ENCODE measurements around the gene DUSP10.

Gene DUSP10

DNA sequence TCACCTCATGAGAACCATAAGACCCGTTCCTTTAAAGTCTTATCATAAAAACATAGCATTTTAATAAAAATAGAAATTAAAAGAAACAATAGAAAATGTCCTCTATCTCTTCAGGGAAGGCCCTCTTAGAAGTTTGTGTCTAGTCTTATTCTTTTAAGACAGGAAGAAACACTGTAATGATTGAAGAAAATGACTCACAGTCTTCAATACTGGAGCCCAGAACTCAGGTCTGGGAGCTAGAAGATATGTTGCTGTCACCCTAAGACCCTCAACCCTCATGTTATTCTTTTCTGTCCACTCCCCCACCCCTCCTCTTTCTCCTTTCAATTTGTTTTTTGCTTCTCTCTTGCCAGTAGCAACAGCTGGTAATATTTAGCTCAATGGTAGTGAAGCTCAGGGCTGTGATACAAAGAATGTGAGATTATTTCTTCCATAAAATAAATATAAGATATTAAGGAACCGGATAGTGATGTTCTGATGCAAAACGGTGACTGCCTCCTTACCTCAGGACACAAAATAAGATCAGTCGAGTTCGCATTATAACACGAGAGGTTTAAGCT lies 12.0 kb downstream of the DUSP10 start:
- DNase-seq, result no peak

DNA sequence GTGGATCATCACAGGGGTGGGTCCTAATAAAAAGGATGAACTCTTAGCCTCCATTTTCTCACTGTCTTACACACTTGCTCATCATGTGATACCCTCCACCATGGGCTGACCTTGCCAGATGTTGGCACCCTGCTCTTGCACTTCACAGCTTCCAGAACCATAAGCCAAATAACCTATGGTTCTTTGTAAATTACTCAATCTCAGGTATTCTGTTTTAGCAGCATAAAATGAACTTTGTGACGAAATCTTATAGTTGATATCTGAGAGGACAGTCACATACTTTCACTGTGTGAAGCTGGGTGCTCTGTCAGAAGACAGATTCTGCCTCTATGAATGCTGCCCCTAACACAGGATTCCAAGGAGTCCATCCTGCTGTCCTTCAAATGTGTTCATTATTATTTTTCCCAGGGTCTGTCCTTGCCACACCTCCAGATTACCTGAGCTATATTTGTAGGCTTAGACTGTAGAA lies 13.8 kb downstream of the DUSP10 start:
- no peak for DNase-seq

DNA sequence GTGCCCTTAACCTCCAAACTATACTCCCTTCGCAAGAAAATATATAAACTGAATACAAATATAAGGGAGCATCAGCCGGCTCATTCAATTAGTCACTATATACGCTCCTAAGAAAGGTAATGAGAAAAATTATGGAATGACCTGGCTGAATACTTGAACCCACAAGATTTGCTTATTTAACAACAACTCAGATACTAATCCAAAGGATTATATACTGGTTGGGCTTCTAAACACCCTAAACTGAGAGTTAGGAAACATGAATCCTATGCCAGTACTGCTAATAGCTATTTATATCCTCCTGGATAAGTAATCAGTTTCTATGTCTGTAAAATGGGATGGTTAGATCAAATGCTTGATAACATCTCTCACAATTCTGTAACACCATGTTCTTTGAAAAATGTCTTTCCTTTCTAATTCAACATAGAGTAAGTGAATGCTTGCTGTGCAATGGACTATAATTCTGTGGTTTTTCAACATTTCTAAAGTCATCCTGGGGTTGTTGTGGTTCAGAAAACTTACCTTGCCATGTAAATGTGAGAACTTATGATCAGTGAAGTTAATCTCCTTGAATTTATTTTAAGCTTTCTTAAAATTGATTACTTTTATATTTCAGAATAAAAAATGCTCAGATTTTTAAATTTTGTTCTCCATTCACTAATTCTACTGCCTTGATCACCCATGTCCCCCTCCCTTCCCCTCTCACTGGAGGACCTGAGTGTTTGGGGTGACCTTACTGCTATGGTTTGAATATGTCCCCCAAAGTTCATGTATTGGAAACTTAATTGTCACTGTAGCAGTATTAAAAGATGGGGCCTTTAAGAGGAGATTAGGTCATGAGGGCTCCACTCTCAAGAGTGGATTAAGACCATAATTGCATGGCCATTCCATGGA lies 14.5 kb downstream of the DUSP10 start:
- no peak for DNase-seq

DNA sequence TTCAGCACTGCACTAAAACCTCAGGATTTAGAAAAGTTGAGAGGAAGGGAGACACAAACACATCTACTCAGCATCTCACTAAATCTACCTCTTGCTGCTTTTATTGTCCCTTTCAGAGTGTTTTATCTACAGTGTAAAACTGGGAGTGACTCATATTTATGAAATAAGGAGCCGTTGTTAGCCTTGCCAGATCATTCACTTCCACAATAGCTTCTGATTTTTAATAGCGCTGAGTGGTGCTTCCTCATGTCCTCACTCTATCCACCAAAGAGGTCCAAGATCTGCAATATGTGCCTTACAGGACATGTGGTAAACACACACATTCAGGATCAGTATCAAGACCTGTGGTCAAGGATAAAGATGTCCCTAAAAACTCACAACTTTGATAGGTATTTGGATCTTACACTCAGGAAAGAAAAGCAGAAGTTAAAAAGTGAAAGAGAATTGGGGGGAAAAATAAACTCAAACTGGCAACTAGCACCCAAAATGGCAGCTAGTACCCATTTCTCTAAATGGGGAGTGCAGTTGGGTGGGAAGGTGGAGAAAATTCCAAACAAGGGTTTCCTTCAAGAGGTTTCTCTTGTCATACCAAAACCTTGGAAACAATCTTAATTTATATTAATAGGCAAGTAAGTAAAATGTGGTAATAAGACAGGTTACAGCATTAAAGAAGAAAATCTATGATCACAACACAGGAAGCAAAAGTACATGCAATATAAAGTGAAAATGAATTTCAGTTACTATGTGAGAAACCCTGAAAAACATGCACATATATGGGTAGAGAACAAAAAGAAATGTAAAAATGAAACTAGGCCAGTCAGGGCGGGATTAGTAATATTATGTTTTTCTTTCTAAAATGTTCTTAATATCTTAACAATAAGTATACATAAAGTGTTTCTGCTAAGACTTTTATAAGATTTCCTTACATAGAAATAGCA lies 15.9 kb downstream of the DUSP10 start:
- peak; percentile 71 to 80 for DNase-seq

DNA sequence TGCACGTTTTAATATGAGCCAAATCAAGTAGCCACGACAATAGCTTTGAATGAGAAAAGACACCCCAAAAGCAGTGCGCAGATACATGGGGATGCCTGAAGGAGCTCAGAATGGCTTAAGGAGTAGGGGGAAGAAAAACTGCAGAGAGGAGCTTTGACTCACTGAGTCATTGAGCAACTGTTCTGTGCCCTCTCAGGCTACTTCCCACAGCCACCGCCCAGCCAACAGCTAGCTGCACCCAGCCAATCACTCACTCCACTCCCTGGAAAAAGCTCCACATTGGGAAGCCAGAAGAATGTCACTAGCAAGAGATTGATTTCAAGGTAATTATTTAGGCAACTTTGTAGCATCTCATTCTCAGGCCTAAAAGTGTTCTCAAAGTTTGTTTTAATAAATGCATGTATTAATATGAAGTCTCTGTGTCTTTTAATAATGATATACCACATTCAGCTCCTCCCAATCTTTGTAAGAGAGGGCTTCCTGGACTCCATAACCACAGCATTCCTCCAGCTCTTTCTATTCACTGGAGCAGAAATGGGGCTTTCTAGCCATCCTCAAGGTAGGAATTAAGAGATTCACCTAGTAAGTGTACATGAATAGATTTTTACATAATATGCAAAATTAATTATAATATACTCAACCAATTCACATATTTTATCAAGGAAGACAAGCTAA lies 16.8 kb downstream of the DUSP10 start:
- peak; percentile 85 to 90 for DNase-seq

DNA sequence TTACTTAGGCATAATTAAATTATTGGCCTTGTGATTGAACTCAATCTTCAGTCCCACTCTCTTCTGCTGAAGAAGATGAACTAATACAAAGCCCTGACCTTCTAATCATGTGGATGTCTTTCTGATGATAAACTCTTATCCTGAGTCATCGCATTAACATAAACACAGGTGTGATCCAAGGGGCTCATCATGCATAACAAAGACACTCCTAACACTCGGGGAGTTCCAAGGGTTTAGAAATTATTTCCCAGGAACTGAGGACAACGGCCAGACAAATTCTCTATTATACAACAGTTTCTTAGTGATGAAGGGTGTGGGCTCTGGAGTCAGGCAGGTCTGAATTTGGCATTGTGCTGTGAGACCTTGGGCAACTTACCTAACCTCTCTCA lies 18.0 kb downstream of the DUSP10 start:
- DNase-seq, result no peak

DNA sequence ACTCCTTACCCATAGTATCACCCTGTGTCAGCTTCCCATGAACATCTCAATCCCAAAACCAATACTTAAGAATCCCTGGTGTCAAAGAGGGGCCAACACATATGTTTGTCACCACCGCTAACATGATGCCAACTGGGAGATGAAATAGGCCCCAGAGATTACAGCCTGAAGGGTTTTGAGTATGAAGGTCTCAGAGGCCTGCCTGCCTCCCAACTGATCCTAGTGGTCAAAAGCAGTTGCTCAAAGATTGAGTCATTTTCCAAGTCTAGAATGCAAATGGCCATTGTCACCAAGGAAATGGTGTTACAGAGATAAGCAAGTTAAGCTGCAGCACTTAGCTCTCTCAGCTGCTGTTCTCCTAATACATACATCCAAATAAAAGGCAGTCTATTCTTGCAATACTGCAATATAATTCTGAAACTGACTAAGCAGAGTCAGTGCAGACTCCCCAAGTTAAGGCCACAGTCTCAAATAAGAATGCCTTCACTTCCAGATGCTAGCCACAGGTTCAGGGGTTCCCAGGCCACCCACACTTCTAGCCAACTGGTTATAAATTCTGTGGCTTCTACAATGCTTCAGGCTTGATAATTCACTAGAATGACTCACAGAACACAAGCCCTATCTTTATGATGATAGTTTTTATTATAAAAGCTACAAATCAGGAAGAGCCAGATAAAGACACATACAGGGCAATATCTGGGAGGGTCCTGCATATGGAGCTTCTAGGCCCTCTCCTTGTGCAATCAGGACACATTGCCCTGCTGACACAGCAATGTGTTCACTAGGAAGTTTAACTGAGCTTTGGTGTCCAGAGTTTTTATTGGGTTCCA lies 18.7 kb downstream of the DUSP10 start:
- DNase-seq, result no peak

DNA sequence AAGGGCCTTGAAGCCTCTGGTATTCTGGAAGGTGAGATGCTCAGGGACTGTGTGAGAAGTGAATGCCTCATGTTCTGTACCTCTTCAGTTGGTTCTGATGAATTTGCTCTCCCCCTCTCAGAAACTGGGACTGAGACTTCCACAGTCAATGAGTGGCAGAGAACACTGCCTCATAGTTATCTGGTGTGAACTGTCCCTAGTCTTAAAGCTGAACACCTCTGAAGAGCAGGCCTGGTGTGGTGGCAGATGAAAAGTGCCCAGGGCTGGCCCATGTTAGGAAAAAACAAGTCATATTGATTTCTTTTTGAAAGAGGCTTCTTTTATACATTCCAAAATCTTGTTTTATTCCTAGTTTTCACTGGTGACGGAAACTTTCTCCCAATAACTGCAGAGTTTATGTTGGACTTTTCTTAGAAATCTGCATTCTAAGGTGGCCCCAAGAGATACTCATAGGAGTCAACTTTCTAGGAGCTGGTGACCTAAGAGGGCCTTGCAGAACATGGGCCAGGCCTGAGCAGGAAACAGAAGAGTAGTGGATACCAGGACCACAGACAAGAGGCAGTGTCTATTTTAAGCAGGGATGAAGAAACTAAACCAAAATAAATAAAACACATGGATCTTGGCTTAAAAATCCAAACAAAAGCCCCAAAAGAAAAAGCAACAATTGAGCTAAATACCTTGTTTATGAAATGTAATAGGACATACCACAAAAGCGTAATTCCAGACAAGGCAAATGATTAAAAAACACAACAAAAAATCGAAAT lies 19.5 kb downstream of the DUSP10 start:
- DNase-seq, result no peak

DNA sequence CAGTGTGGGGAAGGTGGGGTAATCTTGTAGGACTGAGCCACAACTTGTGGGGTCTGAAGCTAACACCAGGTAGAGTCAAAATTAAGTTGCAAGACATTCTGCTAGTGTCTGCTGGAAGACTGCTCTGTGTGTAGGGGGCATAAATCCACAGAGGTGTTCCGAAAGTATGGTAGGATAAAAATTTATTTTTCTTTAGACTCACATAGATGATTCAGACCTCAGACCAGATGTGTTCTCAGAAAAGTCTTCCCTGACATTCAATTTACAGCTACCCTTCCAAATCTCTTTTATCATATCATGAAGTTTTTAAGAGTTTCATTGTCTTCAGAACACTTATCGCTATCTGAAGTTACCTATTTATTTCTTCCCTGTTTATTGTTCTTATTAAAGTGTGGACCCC lies 21.3 kb downstream of the DUSP10 start:
- DNase-seq, result no peak

DNA sequence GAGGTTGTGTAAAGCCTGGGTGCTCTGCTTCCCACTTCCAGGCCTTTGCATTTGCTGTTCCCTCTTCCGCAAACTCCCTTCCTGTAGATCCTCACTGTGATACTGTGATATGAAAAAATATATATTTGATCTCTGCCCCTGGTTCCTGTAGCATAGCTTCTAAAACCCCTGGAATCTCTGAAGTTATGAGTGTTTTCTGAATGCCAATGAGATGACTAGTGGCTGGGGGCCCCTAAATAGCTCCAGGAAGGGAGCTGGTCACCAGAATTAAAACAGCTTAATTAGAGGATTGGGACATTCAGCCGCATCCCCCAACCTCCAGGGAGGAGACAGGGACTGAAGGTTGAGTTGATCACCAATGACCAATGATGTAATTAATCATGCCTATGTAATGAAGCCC lies 21.9 kb downstream of the DUSP10 start:
- no peak for DNase-seq

DNA sequence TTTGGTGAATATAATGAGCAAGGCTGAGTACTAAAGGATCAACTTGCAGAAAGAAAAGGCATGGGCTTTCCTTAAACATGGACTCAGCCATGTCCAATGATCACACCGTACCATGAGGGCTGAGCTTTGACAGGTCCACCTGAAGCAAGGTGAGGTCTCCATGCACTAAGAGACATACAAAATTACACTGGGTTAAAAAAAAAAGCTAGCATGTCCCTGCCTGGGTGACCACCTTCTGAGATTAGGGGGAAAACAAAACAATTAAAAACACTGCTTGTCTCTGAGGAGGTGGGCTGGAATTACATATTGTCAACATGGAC lies 22.7 kb downstream of the DUSP10 start:
- DNase-seq, result no peak

DNA sequence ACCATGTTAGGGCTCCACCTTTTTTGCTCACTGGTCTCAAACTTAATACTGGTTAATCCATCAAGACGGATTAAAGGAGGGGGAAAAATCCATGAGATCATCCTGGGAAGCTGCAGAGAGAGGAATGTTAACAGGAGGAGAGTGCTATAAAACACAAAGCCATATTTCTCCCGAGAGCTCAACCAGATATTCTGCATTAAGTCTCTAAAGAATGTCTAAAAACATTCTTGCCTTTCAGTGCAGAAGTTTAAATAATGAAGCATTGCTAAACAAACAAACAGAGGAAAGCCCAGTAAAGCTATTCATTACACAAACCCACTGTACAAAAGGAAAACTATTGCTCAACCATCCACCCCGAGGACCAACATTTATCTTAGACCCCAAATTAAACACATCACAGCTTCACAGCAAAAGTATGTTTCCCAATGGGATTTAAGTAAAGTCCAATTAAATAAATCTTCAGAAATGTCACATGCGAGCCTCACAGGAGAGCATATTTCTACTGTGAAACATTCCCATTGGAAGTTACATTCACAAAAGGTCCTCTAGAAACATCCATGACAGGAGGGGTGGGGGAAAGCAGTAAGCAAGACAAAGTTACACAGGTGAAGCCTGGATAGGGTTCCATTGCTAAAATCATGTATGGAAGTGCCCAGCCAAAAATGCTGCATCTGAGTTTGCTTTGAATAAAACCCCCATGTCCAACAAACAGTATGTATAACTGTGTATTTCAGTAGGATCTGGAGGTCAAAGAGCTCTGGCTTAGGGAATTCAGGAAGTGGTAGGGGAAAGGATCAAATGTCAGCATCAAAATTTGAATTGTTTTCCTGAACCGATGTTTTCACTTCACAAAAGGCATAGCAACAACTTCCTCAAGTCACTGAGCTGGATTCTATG lies 23.3 kb downstream of the DUSP10 start:
- DNase-seq, result peak in 1 of 2 donors; percentile 35

DNA sequence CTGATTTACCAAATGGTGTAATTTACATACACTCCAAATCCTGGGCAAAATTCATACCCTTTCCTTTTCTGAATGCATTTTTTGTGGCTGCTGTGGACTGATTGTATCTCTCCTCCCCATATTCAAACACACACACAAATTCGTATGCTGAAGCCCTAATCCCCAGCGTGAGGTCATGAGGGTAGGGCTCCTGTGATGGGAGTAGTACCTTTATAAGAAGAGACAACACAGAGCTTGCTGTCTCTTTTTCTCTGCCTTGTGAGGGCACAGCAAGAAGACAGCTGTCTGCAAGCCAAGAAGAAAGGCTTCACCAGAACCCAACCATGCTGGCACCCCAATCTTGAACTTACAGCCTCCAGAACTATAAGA lies 24.4 kb downstream of the DUSP10 start:
- no peak for DNase-seq

DNA sequence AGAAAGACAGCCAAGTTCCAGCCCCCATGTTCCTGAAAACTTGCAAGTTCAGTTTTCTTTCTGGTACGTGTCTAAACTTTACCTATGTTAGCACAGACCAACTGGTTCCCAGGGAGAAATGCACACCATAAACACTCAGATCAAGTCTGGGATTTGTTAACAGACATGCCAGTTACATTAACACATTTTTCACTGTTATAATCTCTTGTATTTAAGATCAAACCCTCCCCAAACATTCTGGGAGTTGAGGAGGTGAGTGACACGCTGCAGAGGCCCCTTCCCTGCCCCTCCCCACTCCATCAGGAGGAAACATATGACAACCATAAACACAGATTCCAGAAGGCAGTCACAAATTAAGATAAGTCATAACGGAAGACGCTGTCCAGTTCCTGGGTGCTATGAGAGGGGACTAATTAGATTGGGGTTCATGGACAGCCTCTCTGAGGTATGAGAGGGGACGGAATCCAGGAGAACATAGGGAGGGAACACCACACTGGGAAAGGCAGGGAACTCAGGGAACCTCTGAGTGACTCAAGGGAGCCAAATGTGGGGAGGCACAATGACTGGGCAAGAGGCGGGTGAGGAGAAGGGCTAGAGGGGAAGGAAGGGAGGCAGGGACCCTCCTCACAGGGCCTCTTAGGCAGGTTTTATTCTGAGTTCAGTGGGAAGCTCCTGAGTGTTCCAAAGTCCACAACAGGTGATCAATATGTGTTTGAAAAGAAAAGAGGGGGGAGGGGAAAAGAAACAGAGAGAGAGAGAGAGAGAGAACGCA lies 25.0 kb downstream of the DUSP10 start:
- DNase-seq, result no peak

DNA sequence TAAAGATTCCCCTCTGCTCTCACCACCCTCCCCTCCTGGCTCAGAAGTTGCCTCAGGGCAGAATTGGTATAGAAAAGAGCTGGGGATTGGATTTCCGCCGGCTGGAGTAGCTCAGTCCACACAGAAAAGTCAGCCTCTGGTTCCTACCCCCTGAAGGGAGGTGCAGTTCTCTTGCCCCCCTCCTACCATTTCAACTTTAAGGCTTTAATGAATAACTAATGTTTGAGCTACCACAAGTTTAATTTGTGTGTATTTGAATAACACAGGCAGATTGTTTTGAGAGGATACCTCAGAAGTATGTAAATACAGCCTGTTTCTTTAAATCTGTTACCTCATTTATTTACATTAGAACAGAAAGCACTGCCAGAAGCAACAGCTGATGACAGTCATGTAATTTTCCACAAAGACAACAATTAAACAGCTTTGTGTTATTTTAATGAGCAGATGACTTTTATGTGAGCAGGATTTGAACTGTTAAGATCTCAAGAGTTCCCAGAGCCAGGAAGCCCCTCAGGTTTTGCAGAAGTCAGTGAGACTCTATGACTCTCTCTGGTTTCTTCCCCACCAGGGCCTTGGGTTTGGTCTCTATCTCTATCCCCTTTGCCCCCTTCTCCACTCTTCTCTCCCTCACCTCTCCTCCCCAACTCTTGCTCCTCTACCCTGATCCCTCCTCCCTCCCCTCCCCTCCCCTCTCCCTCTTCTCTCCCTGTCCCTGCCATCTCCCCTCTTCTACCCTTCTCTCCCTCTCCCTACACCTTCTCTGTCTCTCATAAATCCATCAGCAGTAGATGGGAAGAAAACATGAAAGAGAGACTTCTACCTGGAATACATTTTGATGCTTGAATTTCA lies 26.3 kb downstream of the DUSP10 start:
- no peak for DNase-seq

DNA sequence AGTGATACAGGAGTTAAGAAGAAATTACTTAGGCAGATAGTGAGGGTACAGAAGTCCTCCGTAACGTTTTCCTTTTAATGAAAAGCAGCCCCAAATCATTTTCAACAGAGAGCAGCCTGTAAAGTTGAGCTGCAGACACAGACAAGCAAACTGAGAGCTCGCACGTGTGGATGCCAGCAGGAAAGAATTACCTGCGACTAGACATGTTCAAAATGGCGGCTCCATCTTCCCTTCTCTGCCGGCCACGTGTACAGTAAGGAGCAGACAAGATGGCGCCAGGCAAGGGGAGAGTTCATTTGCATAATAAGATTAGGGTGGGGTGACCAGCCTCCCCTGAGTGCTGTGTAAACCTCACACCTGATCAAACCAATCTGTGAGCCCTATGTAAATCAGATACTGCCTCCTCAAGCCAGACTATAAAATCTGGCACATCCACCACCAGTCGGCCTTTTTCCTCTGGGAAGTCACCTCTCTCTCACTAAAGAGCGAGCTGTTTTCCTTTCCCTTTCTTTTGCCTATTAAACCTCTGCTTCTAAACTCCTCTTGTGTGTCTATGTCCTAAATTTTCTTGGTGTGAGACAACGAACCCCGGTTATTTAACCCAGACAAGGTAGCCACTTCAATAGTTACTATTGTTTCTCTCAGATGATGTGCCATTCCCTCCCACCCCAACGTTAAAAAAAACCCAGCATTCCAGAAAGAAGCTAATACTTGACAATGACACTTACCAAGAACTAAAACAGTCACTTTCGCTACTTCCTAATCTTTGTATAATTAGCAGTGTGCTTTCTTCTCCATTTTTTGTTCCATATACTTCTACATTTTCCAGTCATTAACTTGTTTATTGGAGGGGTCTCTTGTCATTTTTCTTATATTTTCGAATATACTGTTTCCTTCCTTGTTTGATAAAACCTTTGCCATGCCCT lies 27.4 kb downstream of the DUSP10 start:
- DNase-seq, result no peak

Data from inflammatory macrophage (primary cell).